BJ (cell line): ENCODE data around the gene ASL. TPM values are rescaled to one million over a fixed set of nuclear protein-coding genes. Genes with fewer than 3 reads are reported as not detected.
"Not testable (repeated sequence)": the region's sequence is repeated elsewhere in the genome, so short reads cannot be mapped to it uniquely, and the experiment has no call there.

Experiments used
- CTCF ChIA-PET: fragments of 350-600 bp; formaldehyde crosslinking; extraction: SDS; loops from one replicate; lab custom pipeline; 2021; ENCODE audit warnings: antibody characterized with exemption, inconsistent platforms; lab: Yijun Ruan, JAX
- POLR2A ChIA-PET: fragments of 300-600 bp; sonication (Branson Sonifier 250); formaldehyde crosslinking; extraction: SDS; loops from one replicate; lab custom pipeline; 2021; ENCODE audit warnings: antibody characterized with exemption; lab: Charles Lee
- DNase-seq: peaks from one replicate; pipeline ENCODE4 v3.0.0-alpha.2; 2011; ENCODE audit warnings: low read depth
- H3K27me3 ChIP-seq: 2 replicates; pipeline ENCODE4 v1.6.0; 2011; ENCODE audit warnings: low read length; ENCODE audit not compliant: control insufficient read depth, insufficient read depth
- H3K36me3 ChIP-seq: 2 replicates; pipeline ENCODE4 v1.5.1; 2011; ENCODE audit warnings: low read length; ENCODE audit not compliant: control insufficient read depth, insufficient read depth
- H3K4me3 ChIP-seq: 2 replicates; pipeline ENCODE4 v1.5.1; 2011; ENCODE audit warnings: low read depth, mild to moderate bottlenecking, control low read depth, low read length
- CTCF ChIP-seq: IDR thresholded peaks from 2 replicates; pipeline ENCODE4 v1.5.1; 2011; ENCODE audit warnings: low read depth, mild to moderate bottlenecking, control low read depth, inconsistent platforms, low read length, moderate library complexity; ENCODE audit not compliant: insufficient read depth
- polyA plus RNA-seq: library from polyadenylated mRNA; depleted of rRNA; stranded (reverse); fragments of >200 nt; gene quantifications from 2 replicates; pipeline ENCODE4 v1.2.3, GENCODE V29; 2011

The ASL gene
- polyA plus RNA-seq, 1 experiment: 57.2 TPM

GRCh38 chr7:66119245-66119850 is 43.7 kb downstream of the ASL start:
- no peak for DNase-seq
- POLR2A ChIA-PET: no interaction called here
- Histone ChIP-seq H3K4me3 (no peak overlapping the region), H3K36me3 (no peaks in the 10 kb centered on the region), H3K27me3 (no peaks in the 10 kb centered on the region)
- CTCF ChIA-PET: no interaction called here
- no peak for TF ChIP-seq CTCF

- ChIA-PET CTCF (interaction anchor here (0.5 kb wide), 1 partner anchor 367 kb away, joined by 3 read pairs; no protein-coding TSS in a partner anchor), POLR2A (no interaction called here)
- Histone ChIP-seq H3K36me3 (no peaks in the 10 kb centered on the region), H3K4me3 (no peak overlapping the region), H3K27me3 (no peaks in the 10 kb centered on the region)
- TF ChIP-seq CTCF: no peak
- DNase-seq: no peak
Observed at GRCh38 chr7:66123175-66123528, 47.5 kb downstream of the ASL start.

GRCh38 chr7:66124569-66124861 is 48.9 kb downstream of the ASL start:
- CTCF ChIA-PET, POLR2A ChIA-PET: not testable (repeated sequence)

GRCh38 chr7:66125052-66125694 is 49.6 kb downstream of the ASL start:
- Histone ChIP-seq H3K36me3 (no peaks in the 10 kb centered on the region), H3K27me3 (no peaks in the 10 kb centered on the region), H3K4me3 (no peak overlapping the region)
- ChIA-PET POLR2A (no interaction called here), CTCF (interaction anchor here (0.7 kb wide), 1 partner anchor 10 kb away, joined by 3 read pairs; no protein-coding TSS in a partner anchor)
- TF ChIP-seq CTCF: no peak
- no peak for DNase-seq

More at GRCh38 chr7:66124569-66124861, 48.9 kb downstream of the ASL start:
- not testable (repeated sequence) for H3K36me3 ChIP-seq, H3K27me3 ChIP-seq, DNase-seq, H3K4me3 ChIP-seq

GRCh38 chr7:66125781-66126352 is 50.2 kb downstream of the ASL start:
- H3K27me3 ChIP-seq, H3K4me3 ChIP-seq, H3K36me3 ChIP-seq, DNase-seq, POLR2A ChIA-PET: not testable (repeated sequence)
- CTCF ChIA-PET: interaction anchor here (0.7 kb wide), 1 partner anchor 11 kb away, joined by 3 read pairs; no protein-coding TSS in a partner anchor

GRCh38 chr7:66127172-66127571 is 51.6 kb downstream of the ASL start:
- POLR2A ChIA-PET, H3K27me3 ChIP-seq, CTCF ChIA-PET, H3K36me3 ChIP-seq, DNase-seq, H3K4me3 ChIP-seq: not testable (repeated sequence)
